CD4-positive, alpha-beta T cell treated with Interleukin-6 at 100 ng/mL for 8 hours (primary cell): Measurements from ENCODE around the gene CKS1B.
A peak's percentile ranks its signal among the peaks of the same experiment; 100 is the strongest.

Experiments used
- DNase-seq: peaks from one replicate; pipeline ENCODE4 v3.0.0-alpha.2; 2020; ENCODE audit warnings: mixed read lengths, low spot score

Gene CKS1B

DNA sequence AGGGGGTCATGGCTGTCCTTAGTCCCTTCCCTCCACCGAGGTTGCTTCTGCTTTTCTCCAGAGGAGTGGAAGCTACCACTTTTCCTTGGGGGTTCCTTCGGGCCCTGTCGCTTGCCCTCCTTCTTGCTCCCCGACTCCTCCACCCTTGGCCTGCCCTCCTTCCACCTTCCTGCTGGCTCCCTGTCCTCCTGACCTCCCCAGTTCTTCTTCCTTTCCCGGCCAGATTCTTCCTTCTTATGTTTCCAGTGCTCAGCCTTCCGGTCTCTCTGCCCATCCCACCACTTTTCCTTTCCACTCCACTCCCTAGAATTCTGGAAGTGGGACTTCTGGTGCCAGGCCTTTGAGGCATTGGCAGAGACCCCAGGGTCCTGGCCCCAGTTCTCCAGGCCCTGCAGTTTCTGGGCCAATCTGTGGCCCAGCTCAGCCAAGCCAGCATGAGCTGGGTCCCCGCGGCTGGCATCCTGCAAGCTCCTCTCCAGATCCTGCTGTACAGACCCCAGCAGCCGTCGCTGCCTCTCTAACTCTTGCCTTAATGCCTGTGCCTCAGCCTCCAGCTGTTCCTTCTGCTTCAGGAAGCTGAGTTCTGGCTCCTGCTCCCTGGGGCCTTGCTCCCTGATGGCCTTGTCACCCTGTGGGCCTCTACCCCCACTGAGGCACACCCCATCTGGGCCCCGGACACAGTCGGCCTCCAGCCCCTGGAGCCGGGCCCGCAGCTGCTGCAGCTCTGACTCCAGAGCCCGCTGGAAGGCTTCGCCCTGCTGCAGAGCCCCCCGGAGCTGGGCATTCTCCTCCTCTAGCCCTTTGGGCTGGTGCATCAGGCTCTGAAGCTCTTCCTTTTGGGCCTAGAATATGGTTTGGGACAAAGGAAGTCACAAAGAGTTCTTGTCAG lies 28.3 kb upstream of the CKS1B start:
- DNase-seq: no peak

GRCh38 chr1:154948079-154948478 lies 26.4 kb upstream of the CKS1B start:
- DNase-seq: no peak

GRCh38 chr1:154951901-154952657 lies 22.4 kb upstream of the CKS1B start:
- DNase-seq: peak; percentile 78

GRCh38 chr1:154952664-154953063 lies 21.8 kb upstream of the CKS1B start:
- DNase-seq: no peak

- DNase-seq: no peak
Measured at GRCh38 chr1:154953611-154954038, 20.9 kb upstream of the CKS1B start.

DNA sequence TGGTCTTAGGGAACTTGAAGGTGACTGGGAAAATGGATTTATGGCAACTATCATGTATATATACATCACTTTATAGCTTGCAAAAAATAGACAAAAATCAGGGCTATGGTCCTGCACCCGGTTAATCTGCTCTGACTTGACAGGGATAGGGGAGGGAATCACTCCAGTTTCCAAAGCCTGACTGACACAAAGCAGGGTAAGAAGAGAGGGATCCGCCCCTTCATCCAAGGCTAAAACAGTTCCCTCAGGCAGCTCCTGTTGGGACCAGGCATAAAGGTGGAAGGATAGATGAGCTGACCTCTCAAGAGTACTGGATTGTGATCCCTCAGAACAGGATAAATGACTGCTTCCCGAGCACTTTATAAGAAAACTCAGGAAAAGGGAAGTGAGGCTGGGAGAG lies 19.9 kb upstream of the CKS1B start:
- DNase-seq: no peak

- peak; percentile 97 for DNase-seq
Measured at GRCh38 chr1:154955039-154955717, 19.3 kb upstream of the CKS1B start.

DNA sequence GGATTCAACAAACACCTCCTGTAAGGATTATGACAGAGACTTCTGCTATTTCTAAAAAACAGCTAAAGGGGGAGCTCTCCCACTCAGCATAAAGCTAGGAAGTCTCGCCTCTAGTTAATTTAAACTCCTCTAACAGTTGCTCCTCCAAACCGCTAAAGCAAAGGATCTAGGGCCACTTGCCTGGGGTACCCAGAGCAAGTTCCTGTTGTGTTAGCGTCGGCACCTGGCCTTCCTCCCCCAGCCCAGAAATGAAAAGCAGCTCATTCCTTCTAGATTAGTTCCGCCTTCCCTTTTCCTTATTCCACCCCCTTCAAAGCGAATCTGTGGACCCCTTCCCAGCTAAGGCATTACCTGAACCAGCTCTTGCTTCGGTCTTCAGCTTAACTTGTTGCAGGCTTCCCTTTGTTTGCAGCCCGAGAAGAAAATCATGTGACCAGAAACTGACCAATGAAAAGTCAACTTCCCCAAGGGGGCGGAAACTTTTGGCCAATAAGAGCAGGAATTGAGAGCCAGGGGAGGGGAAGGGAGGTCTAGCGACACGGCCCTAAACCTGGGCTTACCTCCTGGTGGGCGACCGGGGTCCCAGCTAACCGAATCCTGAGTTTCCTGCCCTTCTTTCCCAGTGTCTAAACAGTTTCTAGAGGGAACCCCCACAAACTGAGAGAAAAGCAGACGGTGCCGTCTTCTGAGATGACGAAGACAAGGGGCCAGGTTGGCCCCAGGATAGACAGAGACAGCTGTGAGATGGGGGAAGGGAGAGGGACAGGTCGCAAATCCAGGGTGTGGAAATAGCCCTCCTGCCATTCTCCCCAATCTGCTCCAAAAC lies 18.6 kb upstream of the CKS1B start, which contains the start of gene PBXIP1:
Gene PBXIP1 (minus strand): TSS at position 382 of the 826 bp plus-strand sequence. CDS start 2,378 bp downstream, outside the sequence.
- peak; percentile 91 for DNase-seq

GRCh38 chr1:154956544-154956941 lies 17.9 kb upstream of the CKS1B start:
- no peak for DNase-seq

DNA sequence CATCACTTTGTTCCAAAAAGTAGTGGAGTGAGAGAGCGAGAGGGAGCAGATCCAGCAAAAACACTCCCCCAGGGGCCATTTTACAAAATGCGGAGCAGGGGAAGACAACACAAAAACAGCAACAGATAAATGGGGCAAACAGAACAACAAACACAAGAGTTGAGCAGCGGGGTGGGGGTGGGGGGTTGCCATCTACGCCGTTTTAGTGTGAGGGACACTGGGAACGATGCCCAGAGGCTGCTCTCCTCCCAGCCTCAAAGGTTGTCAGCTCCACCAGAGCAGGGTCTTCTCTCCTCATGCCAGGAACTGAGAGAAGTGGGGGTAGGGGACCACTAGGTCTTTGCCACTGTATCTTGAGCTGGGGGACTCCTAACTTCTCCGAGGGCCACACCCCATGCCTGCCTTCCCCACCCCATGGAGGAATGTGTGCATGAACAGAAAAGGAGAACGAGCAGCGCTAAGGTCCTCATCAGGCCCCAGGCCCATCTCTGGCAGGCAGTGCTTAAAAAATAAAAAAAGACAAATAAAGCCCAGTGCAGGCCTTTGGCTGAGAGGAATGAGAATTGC lies 17.3 kb upstream of the CKS1B start:
- DNase-seq: no peak

DNA sequence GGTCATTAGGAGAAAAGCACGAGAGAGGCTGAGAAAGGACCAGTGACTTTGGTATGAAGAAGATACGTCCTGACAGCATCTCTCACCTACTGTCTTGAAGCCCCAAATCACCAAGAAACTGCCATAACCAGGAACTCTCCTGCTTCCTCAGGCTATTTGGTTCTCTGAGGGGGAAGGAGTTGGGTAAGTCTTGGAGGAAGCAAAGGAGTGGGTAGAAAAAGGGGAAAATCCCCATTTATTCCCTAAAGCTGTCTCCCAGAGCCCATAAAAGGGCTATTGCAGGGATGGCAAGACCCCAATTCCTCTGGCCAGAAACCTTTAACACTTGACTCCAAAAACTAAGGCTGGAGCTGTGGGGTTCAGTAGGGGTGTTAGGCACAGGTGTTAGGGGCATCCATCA lies 16.4 kb upstream of the CKS1B start:
- no peak for DNase-seq

- no peak for DNase-seq
Measured at GRCh38 chr1:154958681-154959425, 15.6 kb upstream of the CKS1B start.

DNA sequence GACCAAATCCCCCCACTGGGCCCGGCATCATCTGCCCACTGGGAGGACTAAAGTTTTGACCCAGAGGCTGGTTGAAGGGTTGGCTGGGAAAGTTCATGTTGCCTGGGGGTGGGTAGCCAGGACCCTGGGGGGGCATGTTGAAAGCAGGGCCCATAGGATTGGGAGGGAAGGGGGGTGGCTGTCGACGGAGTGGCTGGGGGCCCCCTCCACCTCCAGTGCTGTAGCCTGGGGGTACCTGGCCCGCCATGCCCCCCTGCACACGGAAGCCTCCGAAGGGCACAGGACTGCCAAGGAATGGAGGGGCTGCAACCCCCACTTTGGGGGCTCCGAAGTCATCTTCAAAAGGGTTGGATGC lies 15.1 kb upstream of the CKS1B start:
- no peak for DNase-seq

DNA sequence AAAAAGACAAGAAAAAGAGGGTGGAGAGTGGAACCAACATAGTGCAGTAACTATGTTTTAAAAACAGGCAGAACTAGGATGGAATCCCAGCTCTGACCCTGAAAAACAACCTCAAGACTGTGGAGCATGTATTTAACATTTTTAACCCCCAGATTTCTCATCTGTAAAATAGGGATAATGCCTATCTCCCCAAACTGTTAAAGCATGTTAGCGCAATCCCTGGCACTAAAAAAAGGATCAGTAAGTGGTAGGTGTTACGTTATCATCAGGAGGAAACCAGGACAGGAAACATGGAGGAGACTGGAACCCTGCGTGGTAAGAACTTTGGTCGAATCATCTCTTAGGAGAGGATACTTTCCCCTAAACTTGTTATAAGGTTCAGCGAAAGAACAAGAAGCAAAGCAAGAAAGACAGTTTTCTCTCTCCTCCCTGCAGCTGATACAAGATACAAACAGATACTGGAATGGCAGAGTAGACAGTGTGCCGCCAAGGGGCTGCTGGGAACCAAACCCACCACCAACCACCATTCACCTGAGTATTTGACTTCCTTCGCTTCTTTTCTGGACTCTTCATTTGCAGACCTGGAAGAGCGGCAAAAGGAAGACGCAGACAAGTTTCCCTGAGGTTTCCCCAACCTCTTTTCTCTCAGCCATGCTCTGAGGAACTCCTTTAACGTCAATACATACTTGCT lies 13.9 kb upstream of the CKS1B start:
- no peak for DNase-seq

DNA sequence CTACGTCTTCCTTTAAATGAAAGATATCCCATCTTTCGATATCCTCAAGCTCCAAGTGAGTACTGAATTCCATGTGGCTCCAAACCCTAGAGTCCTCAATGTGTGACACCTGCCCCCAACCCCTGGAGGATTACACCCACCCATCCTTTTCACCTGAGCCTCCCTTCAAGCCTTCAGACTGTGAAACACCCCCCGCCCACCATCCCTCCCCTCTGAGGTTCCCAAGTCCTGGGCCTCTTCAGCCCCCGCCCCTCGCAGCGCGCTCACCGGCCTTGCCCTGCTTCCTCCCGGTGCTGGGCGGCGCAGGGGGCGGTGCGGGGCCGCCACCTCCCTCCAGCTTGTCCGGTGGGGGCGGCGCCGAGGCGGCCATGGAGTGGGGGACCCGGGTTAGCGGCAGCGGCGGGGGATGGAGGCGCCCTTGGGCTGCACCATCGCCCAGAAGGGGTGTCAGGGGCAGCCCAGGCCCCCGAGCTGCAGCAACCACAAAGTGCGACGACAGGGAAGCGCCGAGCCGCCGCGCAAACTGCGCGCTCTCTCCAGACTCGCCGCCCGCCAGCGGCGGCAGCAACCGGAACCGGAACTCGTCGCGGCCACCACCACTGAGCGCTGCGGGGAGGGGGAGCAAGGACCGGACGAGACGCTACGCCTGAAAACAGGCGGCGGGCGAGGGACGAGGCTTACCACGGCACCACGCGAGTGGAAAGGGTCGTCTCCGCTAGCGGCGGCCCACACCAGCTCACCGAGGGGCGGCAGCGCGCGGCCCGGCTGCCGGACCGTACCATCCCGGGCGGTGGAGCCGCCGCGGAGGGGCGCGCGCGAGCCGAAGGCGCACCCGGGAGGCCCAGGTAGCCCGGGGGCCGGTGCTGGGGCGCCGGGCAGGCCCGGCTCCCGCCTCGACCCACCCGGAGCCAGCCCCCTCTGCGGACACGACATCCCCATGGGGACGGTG lies 13.0 kb upstream of the CKS1B start, which contains the start of gene PYGO2:
Gene PYGO2 (minus strand): TSS at position 576 of the 949 bp plus-strand sequence. CDS start 206 bp downstream, at position 370.
- DNase-seq: peak; percentile 71

- DNase-seq: no peak
Measured at GRCh38 chr1:154962156-154962749, 12.2 kb upstream of the CKS1B start.

DNA sequence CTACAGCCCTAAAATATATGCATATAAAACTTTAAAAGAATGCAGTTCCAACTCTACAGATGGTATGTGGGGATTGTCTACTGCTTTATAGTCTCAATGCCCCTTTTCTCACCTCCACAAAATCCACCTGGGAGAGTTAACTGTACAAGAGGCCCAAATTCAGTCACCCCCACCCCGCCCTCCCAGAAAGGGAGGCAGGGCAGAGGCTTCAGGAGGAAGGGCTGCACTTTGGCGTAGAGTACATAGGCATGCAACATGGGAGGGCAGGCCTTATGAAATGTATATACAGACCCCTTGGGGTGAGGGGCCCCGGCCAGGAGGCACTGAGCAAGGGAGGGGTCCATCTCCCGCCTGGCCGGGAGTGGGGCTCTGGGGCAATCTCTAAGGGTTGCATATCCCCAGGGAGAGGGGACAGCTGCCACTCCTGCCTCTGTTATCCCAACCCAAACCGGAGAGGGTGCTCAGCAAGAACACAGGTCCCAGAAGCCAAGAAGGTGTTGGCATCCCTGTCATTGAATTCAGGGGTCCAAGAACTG lies 11.6 kb upstream of the CKS1B start:
- no peak for DNase-seq

- DNase-seq: no peak
Measured at GRCh38 chr1:154963643-154964042, 10.8 kb upstream of the CKS1B start.
